Cortex of kidney (tissue), 1 donor: ENCODE results near the gene CROT.
A peak's percentile ranks its signal among the peaks of the same experiment; 100 is the strongest.
"Not testable (repeated sequence)": the region's sequence is repeated elsewhere in the genome, so short reads cannot be mapped to it uniquely, and the experiment has no call there.

Source experiments
- DNase-seq: peaks from one replicate; lab custom pipeline; 2025; lab: John Stamatoyannopoulos, UW

Gene CROT, protein sequence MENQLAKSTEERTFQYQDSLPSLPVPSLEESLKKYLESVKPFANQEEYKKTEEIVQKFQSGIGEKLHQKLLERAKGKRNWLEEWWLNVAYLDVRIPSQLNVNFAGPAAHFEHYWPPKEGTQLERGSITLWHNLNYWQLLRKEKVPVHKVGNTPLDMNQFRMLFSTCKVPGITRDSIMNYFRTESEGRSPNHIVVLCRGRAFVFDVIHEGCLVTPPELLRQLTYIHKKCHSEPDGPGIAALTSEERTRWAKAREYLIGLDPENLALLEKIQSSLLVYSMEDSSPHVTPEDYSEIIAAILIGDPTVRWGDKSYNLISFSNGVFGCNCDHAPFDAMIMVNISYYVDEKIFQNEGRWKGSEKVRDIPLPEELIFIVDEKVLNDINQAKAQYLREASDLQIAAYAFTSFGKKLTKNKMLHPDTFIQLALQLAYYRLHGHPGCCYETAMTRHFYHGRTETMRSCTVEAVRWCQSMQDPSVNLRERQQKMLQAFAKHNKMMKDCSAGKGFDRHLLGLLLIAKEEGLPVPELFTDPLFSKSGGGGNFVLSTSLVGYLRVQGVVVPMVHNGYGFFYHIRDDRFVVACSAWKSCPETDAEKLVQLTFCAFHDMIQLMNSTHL

DNA sequence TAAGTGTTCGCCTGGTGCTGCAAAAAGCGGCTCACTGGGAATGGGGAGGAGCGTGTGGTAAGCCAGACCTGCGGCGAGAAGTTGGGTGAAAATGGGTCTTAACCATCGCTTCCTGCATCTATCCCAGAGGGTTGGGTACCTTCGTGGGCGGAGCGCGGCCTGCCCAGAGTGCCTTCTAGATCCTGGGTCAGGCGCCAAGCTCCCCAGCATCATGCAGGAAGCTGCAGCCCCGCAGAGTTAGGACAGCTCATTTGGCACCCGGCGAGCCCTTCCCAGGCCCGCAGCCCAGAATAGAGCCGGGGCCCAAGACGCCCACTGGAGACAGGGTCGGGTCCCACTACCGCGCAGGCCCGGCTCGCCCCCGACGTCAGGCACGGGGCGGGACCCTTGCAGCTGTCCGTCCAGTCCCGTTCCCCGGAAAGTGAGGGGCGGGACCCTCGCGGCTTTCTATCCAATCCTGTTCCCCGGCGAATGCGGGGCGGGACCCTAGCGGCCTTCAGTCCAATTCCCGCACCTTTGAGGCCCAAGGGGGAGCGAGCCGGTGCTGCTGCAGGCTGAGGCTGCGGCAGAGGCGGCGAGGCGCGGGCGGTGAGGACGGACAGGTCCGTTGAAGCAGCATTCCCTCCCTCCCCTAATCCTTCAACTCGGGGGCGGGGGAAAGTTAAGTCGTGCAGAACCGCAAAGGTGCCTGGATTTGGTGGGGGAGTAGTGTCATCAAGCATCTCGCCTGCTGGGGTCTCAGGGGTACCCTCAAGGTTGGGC, at the start of gene CROT:
Gene CROT, plus strand, starts transcription at position 499 of the 762 bp plus-strand sequence. CDS start 3,405 bp downstream, outside the sequence.
- DNase-seq = peak; percentile 54

DNA sequence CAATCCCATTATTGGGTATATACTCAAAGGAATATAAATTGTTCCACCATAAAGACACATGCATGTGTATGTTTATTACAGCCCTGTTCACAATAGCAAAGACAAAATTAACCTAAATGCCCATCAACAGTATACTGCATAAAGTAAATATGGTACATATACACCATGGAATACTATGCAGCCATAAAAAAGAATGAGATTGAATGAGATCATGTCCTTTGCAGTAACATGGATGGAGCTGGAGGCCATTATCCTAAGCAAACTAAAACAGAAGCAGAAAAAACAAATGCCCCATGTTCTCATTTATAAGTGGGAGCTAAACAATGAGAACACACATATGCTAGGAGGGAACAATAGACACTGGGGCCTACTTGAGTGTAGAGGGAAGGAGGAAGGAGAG, 44.7 kb upstream of the CROT start:
- DNase-seq = no peak

DNA sequence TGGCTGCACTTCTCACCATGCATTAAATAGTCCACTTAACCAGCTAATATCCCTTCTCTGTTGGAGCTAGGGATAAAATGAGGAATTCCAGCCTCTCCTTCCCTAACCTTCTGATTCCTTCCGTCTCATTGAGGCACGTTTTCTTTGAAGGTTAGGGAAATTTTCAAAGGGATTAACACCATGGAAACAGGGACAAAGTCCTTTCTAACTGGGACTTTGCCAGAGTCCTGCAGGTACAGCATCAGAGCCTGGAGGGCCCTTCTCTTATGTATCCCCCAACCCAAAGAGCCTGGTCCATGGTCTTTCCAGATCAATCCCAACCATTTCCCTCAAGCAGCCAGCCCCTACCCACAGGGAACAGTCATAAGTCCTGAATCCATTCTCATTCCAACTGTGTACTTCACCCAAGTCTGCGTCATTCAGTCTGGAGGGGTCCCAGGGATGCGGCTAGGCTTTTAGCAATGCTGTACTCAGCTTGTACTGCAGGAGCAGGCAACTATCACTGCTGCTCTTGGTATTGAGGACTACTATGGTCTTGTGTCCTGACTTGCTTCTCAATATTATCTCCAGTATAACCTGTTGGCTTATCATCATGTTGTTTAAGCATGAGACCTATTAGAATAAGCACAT, 34.6 kb upstream of the CROT start:
- DNase-seq = no peak

DNA sequence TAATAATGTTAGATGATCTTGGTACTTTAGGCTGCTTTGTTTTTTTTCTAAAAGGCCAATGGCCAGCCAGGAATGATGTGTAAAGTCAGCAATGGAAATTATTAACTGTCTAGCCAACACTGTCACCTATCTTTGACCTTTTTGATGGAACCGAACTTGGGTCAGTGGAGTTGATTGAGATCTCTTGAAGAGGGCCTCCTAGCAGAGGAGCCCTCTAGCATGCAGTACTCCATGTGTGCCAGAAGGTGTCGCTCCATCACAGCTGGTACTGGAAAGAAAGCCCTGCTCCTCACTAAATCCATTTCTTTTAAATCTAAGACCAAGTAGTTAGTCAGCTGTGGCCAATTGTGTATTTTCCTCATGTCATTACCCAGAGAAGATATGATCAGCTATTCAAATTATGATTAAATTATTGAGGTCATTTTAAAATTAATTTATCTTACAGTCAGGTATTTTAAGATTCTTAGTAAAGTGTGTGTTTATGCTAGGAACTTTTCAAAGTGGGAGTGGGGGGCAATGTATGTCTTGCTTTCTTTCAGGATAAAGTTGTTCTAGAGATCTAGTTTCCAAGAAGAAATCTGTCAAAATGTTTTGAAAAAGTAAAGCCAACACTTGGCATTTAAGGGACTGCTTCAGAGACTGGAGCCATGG, 33.1 kb upstream of the CROT start:
- DNase-seq = no peak

DNA sequence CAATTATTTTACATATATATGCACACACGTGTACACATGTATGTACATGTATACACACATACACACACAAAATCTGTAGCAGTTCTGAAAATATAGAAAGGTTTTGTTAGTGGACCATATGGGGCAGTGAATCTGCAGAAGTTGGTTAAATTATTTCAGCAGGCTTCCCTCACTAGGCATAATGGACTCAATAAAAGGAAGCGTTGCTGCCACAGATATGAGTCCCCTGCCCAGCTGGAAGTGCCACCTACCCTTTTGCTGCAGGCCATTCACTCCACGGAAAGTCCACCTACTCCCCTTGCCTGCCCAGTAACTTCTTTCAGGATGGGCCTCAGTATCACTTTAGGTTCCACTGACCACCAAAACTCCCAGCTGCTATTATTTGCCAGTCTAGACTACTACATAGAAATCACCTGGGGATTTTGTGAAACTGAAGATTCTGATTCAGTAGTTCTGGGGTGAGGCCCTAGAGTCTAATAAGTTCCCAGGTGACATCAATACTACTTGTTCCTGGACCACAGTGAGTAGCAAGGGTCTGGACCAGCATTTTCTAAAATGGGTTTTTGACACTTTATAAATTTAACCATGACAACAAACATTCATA, 29.3 kb upstream of the CROT start:
- DNase-seq = no peak

DNA sequence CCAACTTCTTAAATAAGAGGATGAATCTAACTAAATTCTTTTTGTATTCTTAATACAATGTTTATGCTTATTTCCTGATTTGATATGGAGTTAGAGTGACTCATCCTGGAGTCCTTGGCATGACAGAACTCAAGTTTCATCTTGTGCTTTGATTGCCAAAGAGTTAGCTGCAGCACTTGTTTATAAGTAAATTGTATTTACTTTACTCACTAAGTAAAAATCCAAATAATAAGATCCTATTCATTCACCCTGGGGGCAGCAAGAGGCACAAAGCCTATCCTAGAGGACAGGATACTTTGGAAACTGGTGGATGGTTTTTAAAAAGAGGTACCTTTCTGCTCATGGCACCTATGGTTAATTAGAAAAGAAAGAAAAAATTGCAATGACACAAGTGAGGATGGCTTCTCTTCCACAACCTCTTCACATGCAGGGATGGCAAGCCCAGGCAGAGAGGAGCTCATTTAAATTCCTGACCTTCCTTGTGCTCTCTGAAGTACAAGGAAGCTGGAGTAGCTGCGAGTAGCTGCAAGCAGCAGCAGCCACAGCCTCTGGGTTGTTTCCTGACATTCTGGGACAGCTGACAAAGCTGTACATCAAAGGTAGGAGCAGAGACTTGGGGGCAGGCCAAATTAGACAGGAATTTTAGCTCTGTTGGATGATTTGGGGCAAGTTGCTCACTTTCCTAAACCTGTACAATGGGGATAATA, 28.5 kb upstream of the CROT start:
- DNase-seq = no peak

DNA sequence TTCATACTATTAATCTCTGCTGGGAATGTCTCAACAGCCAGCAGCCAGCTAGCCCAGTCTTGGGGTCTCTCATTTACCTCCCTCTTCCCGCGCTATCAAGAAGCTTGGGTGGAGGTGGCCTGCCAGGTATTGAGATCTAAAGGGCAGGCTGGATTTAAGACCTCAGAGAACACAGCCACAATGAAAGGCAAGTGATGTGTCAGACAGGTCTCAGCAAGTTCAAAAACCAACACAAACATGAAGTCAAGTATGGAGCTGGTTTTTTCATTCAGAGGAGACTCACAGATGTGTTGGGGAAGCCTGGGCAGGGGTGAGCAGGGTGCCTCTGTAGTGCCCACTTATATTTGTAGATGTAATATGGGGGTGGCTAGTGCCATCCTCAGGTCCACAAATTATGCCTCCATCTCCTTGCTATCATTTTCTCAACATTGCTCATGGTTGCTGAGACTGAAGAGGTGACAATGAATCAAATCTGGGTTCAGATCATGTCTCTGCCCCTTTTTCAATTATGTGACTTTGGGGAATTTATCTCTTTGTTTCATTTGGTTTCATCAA, 27.7 kb upstream of the CROT start:
- no peak for DNase-seq

DNA sequence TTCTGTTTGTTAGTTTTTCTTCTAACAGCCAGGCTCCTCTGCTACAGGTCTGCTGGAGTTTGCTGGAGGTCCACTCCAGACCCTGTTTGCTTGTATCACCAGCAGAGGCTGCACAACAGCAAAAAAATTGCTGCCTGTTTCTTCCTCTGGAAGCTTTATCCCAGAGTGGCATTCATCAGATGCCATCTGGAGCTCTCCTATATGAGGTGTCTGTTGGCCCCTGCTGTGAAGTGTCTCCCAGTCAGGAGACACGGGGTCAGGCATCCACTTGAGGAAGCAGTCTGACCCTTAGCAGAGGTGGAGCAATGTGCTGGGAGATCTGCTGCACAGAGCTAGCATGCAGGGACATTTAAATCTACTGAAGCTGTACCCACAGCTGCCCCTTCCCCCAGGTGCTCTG, 26.7 kb upstream of the CROT start:
- DNase-seq = no peak

DNA sequence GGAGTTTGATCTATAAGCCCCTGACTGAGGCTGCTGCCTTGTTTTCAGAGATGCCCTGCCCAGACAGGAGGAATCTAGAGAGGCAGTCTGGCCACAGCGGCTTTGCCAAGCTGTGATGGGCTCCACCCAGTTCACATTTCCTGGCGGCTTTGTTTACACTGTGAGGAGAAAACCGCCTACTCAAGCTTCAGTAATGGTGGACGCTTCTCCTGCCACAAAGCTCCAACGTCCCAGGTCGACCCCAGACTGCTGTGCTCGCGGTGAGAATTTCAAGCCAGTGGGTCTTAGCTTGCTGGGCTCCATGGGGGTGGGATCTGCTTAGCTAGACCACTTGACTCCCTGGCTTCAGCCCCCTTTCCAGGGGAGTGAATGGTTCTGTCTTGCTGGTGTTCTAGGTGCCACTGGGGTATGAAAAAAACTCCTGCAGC, 26.3 kb upstream of the CROT start:
- not testable (repeated sequence) for DNase-seq

DNA sequence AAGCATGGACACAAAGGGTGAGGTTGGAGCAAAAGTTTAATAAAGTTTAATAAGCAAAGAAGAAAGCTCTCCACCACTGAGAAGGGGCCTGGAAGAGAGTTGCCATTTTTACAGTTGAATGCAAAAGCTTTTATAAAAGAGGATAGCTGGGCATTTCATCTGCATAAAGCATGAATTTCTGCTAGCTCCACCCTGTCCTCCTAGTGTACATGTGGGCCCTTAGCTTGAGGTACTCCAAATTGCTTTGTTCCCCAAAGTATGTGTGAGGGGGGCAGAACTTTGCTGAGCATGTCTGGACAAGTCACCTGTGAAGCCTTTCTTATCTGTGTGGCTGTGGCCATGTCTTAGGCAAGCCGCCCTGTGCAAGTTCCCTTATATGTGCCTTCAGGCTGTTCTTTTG, 22.6 kb upstream of the CROT start:
- DNase-seq = no peak

DNA sequence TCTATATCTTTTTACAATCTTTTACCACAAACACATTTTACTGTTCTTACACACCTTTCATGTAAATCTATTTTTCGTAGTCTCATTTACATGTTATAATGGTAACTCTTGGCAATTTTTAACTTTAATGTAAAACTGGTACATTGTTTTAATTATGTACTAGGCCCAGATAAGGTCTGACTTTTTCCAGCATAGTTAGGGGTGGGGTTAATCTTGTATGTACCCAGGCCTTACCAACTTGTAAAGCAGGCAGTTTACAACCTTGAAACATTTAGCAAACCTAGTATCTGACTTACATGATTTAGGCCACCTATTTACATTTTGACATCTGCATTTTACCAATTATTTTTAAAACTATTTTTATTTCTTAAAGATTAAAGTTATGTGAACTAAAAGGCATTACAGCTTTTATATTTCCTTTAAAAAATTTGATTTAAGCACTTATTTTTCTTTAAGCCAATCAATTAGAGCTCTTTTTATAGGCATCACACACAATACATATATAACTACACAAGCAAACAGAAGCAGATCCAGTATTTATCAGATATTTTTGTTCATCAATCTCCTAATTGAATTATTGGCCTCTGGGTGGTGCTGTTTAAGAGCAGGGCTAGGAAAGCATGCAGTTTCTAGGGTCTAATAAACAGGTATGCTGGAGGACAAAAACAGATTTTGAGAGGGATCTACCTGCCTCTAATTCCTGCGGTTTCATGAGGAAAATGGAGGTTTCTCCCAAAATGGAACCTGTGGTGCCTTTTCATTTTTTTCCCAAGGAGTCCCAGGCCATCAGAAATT, 19.7 kb upstream of the CROT start:
- no peak for DNase-seq

DNA sequence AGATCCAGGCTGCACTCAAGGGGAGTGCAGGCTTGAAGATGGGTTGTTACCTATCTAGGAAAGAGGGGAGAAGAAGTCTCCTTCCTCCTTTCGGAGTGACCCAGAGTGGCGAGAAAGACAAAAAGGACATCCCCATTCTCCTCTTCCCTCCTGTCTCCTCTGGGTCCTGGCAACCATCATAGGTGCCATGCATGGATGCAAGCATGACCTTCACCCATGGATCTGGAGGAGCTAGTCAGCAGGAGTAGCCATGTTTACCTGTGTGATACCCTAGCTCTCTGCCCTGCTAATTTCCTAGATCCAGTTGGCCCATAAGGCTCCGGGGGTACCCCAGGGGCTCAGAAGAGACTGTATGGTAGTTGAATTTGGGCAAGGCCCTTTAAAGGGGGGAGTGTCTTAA, 17.2 kb upstream of the CROT start:
- no peak for DNase-seq

DNA sequence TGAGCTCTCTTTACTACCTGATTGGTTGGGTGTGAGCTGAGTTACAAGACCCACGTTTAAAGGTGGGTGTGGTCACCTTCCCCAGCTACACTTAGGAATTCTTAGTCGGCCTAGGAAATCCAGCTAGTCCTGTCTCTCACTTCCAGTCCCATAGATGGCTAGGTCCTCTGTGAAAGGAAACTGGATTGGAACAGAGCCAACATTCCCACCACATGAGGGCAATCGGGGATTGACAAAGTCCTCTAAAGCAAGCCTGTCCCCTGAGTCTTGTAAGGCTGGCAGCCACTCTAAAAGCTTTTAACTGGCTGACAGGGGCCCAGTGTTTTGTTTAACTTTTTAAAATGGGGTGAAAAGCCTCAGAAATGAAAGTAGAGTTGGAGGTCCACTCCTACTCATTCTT, 15.1 kb upstream of the CROT start:
- DNase-seq = no peak

DNA sequence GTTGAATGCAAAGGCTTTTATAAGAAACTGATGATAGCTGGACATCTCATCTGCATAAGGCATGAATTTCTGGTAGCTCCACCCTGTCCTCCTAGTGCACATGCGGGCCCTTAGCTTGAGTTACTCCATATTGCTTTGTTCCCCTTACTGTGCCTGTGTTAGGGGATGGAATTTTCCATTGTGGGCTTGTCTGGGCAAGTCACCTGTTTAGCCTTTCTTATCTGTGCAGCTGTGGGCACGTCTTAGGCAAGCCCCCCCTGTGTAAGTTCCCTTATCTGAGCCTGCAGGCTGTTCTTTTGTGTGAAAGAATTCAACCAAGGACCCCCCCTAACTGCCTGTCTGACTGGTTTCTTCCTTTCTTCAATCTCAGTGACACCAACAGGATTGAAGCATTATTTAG, 14.5 kb upstream of the CROT start:
- DNase-seq = no peak

DNA sequence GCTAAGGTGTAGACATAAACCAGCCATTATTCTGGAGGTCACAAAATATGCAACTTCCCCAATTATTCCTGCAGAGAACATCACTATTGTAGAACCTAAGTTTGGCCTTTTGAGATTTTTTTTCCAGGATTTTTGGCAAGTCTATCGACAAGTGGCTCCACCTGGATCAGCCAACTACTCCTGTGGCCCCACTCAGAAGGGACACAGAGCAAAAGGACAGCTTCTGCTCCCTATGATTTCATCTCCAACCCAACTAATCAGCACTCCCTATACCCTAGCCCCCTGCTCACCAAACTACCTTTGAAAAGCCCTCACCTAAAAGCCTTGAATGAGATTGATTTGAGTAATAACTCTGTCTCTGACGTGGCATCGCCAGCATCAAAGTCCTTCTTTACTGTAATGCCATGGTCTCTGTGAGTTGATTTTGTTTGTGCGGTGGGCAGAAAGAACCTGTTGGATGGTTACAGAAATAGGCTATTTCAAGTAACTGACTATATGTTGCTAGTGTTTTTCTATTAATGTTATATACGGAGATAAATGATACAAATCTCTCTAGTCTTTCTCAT, 13.7 kb upstream of the CROT start:
- no peak for DNase-seq

DNA sequence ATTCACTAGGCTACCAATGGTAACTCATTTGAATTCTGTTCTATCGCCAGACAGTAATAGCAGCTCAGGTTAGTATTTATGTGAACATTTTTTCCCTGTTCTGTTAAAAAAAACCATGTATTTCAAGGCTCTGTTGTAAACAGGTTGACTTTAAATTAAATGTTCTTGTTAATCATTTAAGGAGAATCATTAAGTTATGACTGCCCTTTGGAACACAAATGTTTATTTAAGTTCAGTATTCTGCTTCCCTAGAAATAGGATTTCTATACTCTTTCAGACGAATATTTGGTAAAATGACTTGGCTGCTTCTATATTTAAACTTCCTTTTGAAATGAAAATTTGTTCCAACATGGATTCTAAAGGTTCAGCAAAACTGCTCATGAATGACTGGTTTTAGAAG, 13.1 kb upstream of the CROT start:
- DNase-seq = no peak

DNA sequence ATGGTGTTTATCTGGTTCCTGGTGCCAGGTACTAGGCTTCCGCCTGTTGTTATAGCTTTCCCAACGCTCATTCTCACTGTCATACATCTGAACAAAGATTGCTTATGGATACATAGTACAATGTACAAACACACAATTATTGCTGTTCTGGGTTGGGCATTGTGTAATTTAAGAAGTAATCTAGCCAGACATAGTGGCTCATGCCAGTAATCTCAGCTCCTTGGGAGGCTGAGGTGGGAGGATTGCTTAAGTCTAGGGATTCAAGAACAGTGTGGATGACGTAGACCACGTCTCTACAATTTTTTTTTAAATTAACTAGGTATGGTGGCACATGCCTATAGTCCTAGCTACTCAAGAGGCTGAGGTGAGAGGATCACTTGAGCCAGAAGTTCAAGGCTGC, 9.3 kb upstream of the CROT start:
- DNase-seq = no peak

DNA sequence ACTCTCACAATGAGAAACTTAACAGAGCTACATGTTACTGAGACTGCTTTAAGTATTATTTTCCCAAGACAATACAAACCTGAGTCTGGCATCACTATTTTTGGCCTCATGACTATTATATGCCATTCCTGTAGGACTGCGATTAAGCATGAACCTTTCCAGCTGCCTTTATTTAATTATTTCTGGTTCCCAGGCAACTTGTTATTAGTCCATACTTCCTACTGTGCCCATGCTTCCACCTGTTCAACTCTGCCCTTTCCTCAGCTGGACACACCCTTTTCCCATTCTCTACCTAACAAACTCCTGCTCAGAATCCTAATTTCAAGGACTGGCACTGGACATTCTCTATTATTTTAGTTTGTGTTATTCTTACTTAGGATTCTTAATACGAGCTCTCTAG, 8.1 kb upstream of the CROT start:
- DNase-seq = no peak

DNA sequence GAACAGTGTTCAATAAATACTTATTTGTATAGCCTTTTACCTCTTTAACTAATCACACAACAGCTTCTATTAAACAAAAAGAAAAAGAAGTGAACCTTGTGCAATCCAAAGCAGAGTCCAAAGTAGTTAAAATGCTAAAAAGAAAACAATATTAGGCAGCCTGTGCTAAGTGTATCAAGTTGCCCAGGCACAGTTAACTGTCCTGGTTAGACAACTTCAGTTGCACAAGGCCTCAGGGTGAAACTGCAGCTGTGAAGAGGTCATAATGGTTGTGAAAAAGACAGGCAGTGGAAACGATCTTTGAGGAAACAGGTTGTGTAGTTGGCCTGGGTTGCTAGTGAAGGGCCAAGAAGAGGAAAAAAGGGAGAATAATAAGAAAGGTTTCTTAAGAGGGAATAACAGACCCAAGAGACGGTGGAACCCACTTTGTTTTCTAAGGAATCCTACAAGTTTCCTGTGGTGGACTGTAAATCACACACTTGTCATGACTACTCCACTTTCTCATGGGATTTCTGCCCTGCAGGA, 6.0 kb upstream of the CROT start:
- DNase-seq = no peak
